Activated CD4-positive, alpha-beta T cell treated with anti-CD3 and anti-CD28 coated beads, Interleukin-2, amount 50 U/mL, for 48 hours (primary cell): ENCODE results near the gene IMMP2L.

Source experiments
- DNase-seq, 2 experiments: peaks; one replicate each; pipeline ENCODE4 v3.0.0-alpha.2; 2020

IMMP2L gene

GRCh38 chr7:111138193-111138569 is 424.1 kb downstream of the IMMP2L start:
- peak; percentile 61 to 74 for DNase-seq

GRCh38 chr7:111137296-111138192 is 424.7 kb downstream of the IMMP2L start:
- peak; percentile 51 to 58 for DNase-seq

DNA sequence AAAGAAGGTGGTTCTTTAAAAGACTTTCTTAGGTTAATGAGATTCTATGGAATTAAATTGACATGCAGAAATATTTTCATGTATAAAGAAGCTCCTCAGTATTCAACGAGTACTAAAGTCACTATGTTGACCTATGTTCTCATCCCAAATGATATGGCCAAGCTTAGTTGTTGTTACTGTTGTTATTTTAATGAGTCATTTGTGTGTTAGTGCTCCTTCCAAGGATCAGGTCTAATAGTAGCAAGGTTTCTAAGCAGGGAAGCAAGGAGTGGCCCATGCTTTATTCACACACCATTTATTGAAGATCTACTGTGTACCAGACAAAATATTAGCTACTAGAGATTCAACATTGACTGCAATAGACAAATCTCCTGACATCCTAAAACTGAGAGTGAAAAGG is 429.5 kb downstream of the IMMP2L start:
- no peak for DNase-seq

DNA sequence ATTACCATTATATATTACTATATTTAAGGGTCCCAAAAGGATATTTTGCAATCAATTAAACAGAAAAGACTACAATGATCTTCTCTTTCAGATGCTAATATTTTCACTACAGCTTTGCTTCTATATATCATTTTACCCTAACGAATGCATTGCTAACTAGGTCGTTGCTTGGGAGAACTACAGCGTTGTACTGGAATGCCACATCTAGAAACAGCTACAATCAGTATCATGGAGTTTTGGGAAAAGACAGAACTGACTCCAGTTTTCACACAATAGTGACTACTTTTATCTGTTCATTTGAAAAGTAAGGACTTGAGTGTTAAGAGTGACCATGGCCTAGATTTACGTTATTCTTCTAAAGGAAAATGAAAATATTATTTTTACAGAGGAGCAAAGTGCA is 432.9 kb downstream of the IMMP2L start:
- no peak for DNase-seq

- no peak for DNase-seq
Observed at GRCh38 chr7:111126987-111127386, 435.3 kb downstream of the IMMP2L start.

- no peak for DNase-seq
Observed at GRCh38 chr7:111115966-111116365, 446.3 kb downstream of the IMMP2L start.

DNA sequence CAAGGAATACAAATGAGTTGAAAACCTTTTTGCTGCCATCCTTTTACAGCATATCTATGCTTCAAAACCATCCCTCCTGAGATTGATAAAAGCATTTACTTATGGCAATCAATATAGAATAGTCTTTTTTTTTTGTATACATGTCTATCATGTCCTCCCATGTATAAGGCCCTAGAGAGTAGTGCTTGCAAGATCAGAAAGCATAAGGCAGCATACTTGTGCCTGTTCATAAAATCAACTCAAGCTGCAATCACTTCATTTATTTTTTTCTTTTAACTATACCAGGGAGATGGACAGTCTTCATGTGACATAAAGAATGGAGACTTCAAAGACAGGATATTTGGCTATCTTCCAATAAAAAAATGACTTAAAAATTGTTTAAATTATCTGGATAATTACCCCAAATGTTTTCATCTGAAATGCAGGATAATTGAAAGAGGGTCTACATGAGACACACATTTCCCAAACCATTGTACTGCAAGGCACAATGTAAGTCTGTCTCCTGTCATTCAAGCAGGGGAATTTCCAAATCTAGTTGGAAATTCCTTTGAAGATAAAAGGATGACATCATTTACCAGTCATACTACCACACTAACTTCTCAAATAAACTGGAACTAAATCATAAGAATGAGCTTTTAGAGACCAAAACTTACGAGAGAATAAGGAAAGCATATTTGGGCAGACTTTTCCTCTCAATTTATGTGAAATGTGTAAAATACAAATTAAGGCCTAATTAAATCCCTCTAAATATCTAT is 448.9 kb downstream of the IMMP2L start:
- no peak for DNase-seq

DNA sequence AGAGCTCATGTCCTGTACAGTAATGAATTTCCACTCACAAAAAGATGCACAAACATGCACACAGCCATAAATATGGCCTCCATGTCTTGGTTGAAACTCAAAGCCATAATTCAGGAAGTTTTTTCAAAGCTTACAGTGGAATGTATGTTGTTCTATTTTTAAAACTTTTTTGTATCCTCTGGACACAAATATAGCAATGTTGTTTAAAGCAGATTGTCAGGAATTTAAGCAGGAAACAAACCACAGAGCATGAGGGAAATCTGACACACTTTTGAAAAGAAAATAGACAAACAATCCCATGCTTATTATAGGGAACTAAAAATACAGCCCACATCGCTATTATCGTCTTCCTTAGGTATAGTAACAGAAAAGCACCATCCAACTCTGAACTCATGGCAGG is 449.9 kb downstream of the IMMP2L start:
- DNase-seq = no peak

GRCh38 chr7:111108496-111108895 is 453.8 kb downstream of the IMMP2L start:
- DNase-seq = no peak

GRCh38 chr7:111108000-111108399 is 454.3 kb downstream of the IMMP2L start:
- no peak for DNase-seq

- no peak for DNase-seq
Observed at GRCh38 chr7:111107579-111107978, 454.7 kb downstream of the IMMP2L start.

DNA sequence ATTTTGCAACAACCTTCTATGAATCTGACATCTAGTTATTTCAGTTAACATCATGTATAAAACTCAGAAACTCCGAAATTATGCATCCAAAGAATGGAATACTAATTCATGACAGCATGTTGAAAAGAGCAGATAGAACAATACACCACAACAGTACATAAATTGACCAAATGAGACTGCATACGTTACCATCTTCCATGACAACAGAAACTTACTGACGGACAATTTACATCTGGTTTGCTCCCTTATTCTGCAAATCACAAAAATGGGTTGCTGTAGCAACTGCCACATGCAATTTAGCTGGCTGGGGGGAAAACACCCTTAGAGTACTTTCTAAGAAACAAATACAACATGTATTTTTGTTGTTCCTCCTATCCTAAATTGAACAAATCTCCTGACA is 457.0 kb downstream of the IMMP2L start:
- DNase-seq = no peak

DNA sequence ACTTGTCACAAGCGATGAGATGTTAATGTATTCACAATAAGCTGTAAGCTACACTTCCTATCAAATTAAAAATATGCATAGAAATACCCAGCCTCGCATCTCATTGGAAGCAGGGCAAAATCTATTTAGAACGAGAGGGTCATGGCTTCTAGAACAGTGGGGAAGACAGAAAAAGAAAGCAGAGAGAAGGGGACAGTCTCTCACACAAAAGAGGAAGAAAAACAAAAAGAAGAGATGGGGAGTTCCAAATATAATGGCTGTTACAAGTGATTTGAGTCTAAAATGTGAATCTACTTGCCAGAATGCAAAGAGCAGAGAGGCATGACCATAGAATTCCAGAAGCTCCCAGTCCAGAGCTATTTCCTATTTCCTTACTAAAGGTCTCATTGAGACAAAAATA is 457.6 kb downstream of the IMMP2L start:
- no peak for DNase-seq

DNA sequence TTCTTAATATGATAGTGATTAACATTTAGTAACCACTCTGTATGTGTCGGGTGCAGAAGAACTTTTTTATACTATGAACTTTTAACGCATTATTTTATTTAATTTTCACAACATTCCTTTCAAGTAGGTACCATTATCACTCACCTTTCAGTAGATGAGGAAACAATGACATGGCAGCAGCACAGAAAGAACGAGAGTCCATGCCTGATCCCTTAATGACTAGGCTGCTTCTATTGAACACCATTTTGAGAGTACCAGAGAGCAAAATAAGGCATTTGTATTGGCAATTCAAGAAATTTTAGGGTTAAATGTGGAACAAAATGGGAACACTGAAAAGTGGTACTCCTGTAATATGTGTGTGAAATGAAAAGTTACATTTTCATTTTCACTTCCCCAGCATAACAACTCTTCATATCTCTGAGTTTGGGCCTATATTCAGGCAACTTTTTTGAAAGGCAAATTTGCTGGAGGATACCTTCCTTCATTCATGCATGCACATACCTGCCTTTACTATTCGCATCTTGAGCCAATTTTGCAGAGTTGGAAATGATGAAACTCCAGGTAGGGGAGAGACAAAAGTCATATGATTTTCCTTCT is 458.5 kb downstream of the IMMP2L start:
- no peak for DNase-seq

DNA sequence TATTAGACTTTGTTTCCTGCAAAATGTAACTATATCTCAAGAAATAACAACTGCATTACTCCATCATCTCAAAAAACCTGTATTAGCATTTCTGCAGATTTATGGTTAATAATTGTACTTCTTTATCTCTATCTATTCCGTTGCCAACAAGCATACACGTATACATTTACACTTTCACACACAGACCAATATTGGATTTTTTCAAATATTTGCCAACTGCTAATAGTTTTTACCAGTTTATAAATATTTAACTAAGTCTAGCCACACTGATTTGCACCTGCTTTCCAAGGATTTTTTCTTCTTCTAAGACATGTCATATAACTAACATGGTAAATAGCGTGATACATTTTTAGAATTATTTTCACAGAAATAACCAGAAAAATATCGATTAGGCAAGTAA is 459.2 kb downstream of the IMMP2L start:
- DNase-seq = no peak

DNA sequence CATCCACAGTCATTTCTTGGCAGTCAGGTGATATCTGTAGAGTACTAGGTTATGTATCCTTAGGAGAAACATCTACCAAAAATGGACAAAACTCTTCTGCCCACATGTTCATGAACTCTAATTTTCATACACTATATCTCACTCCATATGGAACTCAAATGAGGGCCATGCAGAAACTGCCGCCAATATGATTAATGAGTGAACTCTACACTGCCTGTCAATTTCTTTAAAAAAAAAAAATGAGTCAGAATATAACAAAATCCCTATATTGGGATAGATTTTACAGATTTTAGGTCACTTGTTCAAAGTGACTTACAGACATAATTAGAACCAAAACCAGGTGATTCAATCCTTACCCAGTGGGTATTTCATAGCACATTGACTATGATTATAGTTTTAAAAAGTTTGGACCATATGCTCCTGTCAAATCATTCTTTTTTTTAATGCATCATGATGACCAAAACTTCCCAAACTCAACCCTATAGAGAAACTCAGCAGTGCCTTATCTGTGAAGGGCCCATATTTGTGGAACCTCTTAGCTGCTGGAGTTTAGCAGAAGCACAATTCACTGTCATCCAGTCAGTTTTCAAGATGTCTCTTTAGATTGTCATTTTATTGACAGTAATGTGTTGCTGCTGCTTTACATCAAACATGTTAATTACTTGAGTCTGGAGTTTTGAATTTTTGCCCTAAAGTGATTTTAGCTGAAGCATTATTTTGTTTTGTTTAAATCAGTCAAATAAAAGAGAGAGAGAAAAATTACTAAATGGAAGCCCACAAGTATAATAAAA is 460.2 kb downstream of the IMMP2L start:
- DNase-seq = no peak

GRCh38 chr7:111098926-111099250 is 463.4 kb downstream of the IMMP2L start:
- no peak for DNase-seq

DNA sequence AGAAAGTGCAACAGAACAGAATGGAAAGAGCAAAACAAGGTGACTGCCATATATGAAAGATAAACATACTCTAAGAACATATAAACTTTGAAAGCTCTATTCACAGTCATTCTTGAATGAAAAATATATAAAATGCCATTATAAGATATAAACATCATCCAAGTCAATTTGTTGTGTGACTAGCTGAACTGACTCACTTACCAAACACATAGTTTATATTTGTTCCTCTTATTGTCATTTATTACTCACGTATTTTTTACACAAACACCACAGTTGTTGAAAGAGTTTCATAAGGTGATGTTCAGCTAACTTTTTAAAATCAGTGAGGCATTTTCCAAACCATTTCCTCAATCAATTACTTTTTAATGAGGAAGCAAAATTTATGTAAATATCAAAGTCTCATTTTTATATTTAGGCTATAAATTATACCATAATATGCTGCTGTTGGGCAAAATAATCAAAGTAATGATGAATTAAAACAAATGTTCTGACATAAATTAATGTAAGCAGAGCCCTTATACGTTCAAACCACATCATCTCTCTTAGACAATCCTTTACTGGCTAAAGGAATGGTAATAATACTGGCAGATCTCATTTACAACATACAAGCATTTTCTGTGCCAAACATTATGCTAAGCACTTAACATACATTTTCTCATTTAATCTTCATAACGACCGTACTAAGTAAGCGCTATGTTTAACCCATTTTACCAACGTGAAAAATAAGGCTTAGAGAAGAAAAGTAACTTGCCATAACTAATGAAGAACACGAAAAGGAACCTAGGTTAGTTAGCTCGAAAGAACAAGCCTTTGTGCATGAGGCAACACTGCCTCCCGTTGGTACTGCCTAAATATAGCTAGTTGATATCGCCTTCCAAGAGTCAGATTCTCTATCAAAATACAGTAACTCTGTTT is 464.0 kb downstream of the IMMP2L start:
- DNase-seq = peak; percentile 55 to 67

DNA sequence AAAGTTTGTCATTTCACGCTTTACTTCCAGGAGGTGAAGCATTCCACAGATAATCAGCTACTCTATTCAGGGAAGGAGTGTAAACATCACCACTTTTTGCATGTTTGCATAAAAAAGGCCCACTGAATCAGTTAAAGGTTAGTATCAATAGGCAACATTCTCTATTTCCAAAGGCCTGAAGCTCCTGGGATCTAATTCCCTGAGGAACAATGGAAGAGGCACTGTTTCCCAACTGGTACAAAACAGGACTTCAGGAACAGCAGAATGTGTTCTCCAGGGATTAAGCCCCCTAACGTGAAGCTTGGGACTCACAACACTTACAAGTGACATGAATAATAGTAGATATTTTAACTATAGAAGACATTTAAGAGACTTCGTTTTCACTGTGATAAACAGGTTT is 465.3 kb downstream of the IMMP2L start:
- no peak for DNase-seq

DNA sequence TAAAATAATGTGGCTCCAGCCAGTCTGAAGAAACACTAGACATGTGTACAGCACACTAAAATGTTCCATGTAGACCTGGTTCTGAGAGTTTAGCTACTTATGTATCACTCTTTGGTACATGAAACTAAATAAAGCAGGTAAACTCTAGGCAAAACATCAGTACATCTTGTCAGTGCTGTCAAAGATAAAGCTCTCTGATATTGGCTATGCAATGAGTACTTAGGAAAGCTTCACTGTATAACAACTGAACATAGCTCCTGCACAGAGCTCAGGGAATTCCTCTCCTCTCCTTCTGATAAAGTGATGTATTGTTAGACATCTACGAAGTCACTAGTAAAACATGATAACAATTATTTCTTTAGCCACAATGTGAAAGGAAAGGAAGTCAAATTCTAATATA is 467.9 kb downstream of the IMMP2L start:
- DNase-seq = no peak

DNA sequence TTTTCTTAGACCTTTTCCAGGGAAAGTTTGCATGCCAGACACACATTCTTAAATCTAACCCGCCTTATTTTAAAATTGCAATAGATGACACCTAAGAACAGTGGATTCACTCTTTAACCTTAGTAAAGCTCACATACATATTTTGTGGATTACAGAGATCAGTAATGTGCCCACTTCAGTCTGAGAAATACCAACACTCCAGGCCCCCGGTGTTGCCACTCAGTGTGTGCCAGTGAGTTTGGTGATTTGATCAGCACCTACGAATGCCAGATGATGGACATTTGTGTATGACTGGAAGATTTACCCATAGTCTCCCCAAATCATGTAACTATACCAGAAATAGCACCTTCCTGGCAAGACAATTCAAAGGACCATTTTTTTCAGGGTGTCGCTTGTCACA is 468.8 kb downstream of the IMMP2L start:
- DNase-seq = no peak
